Retinal pigment epithelial cell (primary cell): ENCODE results near the gene ZNF282.
"Not testable (repeated sequence)": the region's sequence is repeated elsewhere in the genome, so short reads cannot be mapped to it uniquely, and the experiment has no call there.

Experiments used
- DNase-seq: peaks from one replicate; pipeline ENCODE4 v3.0.0-alpha.2; 2010; ENCODE audit warnings: low read depth
- H3K4me3 ChIP-seq: 2 replicates; pipeline ENCODE4 v1.5.1; 2011; ENCODE audit warnings: mild to moderate bottlenecking, low read length, control low read depth, moderate library complexity
- CTCF ChIP-seq: conservative IDR thresholded peaks from 2 replicates; pipeline ENCODE4 v1.5.1; 2011; ENCODE audit warnings: low read depth, low read length, control low read depth, inconsistent platforms

ZNF282 gene

GRCh38 chr7:149248777-149249176 lies 53.4 kb downstream of the ZNF282 start:
- TF ChIP-seq CTCF: no peak
- no peak for DNase-seq

GRCh38 chr7:149250151-149250550 lies 54.8 kb downstream of the ZNF282 start:
- DNase-seq, H3K4me3 ChIP-seq: not testable (repeated sequence)

More at GRCh38 chr7:149248777-149249176, 53.4 kb downstream of the ZNF282 start:
- H3K4me3 ChIP-seq: no peak overlapping the region

- not testable (repeated sequence) for H3K4me3 ChIP-seq, DNase-seq
Measured at GRCh38 chr7:149251518-149251917, 56.2 kb downstream of the ZNF282 start.

GRCh38 chr7:149252378-149252777 lies 57.0 kb downstream of the ZNF282 start:
- H3K4me3 ChIP-seq: no peak overlapping the region
- no peak for DNase-seq
- no peak for TF ChIP-seq CTCF

GRCh38 chr7:149253665-149254064 lies 58.3 kb downstream of the ZNF282 start:
- H3K4me3 ChIP-seq: no peak overlapping the region
- TF ChIP-seq CTCF: no peak
- no peak for DNase-seq

- TF ChIP-seq CTCF: no peak
- no peak for DNase-seq
- H3K4me3 ChIP-seq: no peak overlapping the region
Measured at GRCh38 chr7:149254181-149254858, 59.0 kb downstream of the ZNF282 start.

GRCh38 chr7:149255174-149255573 lies 59.8 kb downstream of the ZNF282 start:
- no peak for TF ChIP-seq CTCF
- DNase-seq: no peak
- no peak overlapping the region for H3K4me3 ChIP-seq

- TF ChIP-seq CTCF: no peak
- DNase-seq: no peak
Measured at GRCh38 chr7:149256568-149256967, 61.2 kb downstream of the ZNF282 start.

More at GRCh38 chr7:149256568-149256967, 61.2 kb downstream of the ZNF282 start:
- no peak overlapping the region for H3K4me3 ChIP-seq
